ENCODE results near the gene HDAC4.

The HDAC4 gene

DNA sequence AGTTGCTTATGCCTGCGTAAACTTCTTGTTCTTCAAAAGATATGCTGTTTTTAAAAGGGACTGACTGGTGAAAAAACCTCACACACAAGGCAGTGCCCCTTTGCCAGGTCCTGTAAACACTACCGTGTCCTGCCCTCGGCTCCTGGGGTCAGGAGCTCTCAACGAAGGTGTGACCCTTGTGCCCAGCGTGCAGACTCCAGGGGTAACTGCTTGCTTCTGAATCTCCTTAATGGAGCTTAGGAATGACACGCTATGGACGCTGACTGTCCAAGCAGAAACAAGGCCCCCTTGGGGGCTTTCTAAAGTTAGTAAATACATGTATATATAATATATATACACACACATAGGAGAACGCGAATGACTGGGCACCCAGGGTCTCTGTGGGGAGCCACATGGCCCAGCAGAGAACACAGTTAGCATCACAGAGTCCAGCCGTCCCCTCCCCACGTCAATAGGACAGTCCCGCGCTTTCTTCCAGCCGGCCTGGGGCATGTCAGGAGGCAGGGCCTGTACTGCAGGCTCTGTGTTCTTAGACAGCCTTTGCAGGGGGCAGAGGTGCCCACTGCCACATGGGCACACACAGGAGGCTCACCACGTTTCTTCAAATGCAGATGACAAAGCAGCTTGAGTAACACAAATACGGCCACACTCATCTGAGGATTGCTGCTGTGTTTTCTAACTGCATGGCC, 96.1 kb downstream of the HDAC4 start:
- DNase-seq = no peak

DNA sequence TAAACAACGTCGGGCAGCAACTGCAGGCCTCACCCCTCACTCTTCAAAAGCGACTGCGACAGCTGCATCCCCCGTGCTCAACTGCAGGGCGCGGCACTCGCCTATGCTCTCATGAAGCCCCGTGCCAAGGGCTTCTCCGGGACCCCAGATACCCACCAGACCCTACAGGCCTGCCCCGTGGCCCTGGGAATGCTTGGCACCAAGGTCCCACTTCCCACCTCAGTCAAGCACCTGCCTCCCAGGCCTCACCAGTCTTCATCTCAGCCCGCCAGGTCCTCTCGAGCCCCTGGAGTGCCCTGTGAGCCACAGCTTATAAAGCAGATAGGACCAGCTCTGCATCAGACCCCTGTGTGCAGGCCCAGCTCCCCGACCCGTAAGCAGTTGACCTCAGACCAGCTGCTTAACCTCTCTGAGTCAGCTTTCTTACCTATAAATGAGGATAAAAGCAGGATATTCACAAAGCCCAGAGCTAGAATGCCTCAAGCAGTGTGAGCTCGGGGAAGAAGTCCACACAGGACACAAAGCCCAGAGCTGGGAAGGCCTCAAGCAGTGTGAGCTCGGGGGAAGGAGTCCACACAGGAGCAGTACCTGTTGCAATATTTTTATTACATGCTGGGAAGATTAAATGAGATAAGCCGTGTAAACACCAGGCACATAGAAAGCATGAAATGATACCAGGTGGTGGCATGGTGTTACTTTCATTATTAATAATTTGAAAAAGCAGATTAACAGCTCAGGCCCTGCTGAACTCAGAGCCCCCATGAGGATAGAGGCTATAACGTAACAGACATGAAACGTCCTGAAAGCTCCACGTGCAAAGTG, 96.9 kb downstream of the HDAC4 start:
- DNase-seq = peak; percentile 83

DNA sequence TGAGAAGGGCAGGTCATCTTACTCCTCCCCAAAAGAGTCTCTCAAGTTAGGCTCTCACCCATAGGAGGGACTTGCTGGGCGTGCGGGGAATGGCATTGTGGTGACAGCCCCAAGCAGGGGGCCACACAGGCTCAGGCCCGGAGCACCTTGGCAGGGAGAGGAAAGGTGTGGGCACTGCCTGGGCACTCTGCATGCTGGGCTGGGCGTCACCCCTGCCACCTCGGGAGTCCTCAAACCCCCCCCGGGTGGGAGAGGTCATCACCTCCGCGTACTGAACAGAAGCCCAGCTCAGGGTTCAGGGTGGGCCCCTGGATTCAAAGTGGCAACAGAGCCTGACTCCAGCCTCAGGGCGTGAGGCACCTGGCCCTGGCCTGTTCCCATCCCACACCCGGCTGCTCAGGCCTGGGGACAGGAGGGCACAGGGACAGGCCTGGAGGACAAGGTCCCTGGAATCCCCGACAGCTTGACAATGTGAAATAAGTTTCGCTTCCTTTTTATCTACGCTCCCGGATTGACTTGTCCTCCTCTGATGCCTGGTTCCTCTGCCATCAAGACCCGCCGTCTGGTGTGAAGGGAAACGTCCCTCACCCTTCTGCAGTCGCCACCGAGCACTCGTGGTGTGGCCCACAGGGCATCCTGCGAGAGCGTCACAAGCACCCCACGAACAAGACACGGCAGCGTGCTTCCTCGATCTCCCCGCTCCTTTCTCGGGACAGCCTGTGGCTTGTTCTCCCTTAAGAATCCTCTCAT, 97.8 kb downstream of the HDAC4 start:
- no peak for DNase-seq

DNA sequence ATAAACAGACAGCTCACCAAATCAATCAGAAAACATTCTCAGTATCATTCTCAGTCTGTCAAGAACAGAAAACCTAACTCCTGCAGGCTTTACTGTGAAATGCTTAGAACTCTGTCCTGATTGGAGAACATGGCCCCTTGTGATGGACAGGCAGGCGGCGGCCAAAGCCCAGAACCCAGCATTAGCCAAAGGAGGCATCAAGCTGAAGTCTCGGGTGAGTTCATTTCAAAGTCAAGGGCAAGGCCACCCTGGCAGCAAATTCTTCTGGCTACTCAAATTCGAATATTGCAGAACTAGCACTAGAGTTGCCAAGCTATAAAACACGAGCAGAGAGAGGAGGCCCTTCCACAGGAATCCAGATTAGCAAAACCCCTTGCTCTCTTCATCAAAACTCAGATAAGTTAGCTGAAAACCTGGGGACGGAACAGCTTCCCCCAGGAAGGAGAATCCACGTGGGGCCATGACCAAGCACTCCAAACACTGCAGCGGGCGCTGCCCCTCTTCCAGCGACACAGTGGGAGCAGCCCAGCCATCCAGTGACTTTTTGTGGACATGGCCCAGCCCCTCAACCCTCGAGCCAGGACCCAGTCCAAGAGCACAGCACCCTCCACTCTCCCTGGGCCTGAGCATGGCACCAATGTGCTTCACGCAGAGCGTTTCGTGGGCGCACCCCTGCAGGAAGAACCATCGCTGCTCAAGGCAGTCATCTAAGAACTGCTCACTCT, 98.6 kb downstream of the HDAC4 start:
- no peak for DNase-seq

DNA sequence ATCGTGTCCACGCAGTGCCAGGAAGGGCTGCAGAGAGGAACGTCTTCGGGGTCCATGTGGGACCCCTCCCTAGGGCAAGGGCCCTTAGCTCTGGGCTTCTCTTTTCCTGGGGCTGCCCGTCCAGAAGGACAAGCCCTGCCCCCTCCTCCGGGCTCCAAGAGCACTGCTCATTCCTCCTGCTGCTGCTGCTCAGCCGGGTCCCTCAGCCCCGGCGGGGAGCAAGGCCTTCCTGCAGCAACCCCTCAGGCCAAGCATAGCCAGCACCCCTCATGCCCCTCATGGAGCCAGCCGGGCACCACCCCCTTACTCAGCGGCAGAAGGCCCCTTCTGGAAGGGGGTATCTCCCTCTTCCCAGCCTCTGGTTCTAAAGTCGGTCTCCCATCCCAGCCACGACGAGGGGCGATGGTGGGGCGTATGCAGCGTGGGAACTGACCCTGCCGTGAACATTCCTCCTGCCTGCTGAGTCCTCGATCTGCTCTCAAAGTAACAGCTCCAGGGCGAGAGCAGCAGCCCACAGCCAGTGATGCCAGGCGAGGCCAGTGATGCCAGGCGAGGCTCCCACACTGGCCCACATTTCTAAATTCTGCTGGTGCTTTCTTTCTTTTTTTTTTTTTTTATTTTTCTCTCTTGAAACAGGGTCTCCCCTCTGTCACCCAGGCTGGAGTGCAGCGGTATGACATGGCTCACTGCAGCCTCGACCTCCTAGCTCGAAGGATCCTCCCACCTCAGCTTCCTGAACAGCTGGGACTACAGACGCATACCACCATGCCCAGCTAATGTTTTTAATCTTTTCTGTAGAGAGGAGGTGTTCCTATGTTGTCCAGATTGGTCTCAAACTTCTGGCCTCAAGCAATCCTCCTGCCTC, 99.7 kb downstream of the HDAC4 start:
- DNase-seq = no peak

DNA sequence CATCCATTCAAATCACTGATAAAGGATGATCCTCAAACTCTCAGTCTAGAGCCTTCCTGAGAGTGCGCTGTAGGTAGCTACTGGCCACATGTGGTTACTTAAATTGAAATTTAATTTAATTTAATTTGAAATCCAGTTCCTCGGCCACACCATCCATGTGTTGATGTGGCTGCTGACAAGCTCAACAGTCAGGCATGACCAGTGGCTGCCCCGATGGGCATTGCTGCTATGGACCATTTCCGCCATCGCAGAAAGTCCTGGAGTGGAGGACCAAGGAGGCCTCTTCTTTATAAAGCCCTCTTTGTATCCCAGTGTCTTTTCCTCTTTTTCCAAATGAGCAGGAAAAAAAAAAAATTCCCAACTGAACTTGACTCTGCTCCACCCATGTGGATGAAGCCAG, 100.6 kb downstream of the HDAC4 start:
- DNase-seq = no peak

DNA sequence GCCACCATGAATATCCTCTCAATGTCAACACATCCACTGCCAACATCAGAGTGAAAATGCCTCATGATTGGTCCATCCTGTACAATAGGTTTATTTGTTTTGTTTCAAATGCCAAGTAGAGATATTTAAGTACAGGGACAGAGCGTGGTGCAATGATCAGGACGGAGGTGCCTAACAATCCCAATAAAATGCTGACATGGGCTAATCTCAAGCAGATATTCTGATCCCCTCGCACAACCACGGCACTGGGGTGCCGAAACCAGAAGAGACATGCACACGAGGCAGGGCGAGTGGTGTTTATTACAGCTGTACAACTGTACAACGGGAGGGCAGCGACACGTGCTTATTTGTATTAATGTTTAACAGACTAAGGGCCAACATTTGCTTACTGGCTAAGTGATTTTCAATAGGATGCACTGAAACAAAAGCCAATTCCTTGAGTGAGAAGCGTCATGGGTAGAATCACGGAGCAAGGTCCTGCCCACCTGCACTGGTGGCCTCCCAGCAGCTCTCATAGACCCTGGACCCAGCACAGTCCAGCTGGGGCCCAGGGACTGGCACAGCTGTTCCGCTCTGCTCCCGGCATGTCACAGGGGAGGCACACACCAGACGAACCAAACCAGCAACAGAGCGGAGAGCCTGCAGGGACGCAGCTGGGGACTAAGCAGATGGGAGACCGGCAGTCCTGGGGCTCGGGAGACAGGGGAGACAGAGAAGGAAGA, 101.4 kb downstream of the HDAC4 start:
- no peak for DNase-seq

DNA sequence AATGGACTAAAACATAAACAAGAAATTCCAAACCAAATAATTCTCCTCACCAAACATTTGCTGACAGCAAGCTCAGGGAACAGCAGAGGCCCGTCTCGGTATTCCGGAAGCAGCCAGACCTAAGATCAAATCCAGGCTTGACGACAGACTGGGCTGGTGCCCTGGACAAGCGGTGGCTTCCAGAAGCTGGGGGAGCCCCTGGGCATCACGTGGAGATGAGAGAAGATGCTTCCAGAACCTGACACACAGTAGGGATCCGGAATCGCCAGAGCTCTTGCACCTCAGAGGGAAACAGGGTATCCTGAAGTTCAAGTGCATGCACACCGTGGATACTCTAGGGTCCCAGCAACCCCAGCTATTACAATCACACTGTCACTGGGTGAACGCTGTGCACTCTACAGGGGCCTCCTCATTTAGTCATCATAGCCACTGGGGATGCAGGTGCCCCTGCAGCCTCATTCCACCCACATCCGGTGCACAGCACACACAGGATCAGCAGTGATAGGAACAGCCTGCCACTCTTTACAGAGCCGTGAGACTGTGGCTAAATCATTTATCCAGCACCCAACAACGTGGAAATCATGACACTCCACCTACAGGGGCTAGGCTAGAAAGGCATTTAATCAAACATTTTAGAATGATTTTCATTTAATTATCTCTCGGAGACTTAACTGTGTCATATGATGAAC, 102.6 kb downstream of the HDAC4 start:
- DNase-seq = peak; percentile 80

DNA sequence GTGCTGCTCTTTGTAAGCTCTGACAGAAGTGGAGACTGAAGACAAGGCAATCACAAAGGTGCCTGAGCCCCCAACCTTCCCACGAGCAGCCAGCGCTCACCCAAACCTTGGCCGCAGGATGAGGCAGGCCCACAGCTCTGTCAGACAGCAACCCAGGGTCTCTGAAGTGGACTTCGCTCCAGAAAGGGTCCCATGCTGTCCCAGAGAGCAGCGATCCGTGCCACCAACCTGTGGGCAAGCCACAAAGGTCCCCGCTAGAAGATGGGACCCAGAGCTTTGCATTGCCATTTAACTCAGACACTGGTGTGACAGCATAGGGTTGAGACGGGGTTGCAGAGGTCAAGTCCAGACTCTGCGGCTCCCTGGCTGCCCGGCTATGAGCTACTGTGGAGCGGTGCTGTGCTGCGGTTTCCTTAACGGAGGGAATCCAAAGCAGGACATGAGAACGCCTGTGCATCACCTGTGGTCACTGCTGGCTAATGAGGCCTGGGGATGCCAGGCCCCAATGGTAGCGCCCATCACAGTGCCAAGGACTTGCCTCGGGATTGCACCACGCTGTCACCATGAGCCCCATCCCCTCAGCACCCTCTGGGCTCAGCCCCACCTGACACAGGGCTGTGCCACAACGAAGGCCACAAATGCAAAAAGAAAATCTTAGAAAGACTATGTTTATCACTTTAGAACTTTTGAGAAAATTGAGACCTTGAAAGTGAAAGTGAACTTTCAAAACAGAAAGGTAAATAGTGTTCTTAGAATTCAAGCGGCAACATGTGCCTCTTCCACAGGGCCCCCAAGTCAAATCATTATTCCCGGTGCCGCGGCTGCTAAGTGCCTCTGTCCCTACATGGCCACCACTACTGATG, 103.4 kb downstream of the HDAC4 start:
- no peak for DNase-seq

DNA sequence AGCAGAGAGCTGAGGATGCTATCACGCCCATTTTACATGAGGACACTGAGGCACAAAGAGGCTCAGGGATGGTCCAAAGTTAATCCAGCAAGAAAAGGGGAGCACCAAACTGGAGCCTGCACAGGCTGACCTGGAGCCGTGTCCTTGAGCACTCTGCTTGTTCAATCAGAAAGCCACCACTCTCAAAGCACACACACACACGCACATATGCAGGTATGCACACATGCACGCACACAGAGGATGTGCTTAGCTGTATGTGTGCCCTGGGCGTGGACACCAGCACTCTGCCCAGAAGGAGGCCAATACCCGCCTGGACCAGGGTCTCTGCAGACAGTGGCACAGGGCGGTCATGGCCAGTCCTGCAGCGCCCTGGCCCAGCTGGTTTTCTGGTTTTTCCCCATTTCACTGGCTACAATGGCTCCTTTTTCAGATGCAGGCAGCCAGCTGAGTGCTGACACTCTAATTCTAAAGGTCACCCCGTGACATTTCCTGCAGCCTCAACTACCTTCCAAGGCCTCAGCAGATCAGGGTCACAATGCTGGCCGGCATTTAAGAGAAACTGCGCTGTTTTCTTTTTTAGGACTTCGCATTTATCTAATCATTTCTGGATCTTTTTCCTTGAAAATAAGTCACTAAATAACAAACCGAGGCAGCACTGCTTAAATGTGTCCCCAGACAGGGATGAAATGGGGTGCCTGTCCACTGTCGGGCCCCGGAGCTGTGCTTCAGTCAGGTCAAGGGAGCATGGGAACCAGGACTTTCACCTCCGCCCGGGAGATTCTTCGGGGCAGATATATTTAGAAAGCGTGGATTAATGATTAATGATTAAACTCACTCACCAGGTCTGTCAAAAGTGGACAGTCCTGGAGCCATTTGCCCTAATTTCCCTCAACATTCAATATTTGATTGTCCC, 104.5 kb downstream of the HDAC4 start:
- DNase-seq = no peak

DNA sequence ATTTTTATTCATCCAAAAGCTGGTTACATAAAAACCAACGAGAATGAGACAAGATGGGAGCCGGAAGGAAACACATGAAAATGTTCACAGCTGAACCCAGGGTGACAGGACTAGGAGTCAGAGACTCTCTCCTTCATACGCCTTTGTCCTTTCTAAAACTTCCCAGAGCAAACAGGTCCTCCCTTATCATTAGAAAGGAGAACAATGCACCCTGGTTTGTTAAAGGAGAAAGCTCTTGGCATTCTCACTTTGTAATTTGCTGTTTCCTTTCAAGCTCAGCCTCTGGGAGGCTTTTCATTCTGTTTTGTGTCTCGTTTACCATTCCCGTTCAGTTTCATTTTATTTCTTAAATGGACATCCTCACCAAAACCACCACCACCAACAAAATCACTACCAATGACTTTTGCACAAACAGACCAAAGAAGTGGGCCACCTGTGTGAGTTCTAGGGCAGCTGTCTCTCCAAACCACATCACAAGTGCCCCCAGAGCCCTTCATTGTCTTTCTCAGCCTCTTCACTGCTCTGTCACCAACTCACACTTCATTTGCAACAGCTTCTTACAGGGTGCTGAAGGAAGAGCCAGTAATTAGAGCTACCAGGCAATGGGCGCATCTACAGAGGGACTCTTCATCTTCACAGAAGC, 105.3 kb downstream of the HDAC4 start:
- DNase-seq = no peak

DNA sequence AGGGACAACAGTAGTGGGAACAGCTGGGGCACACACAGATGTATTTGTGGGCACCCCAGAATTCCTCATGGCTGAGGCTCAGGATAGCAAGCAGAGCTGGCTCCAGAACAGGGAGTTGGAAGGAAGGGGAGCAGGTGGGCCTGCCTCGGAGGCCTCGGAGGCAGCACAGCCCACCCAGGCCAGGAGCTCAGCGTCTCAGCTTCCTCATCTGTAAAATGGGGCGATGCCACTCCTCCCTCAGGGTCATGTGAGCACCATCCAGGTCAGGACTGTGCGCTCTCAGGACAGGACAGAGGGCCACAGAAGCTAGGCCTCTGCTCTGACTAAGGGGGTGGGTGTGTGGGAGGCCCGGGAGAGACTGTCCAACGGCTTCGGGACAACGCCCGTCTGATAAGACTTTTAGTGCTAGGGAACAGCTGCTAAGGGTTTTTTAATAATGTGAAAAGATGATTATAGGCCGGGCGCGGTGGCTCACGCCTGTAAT, 106.2 kb downstream of the HDAC4 start:
- no peak for DNase-seq

DNA sequence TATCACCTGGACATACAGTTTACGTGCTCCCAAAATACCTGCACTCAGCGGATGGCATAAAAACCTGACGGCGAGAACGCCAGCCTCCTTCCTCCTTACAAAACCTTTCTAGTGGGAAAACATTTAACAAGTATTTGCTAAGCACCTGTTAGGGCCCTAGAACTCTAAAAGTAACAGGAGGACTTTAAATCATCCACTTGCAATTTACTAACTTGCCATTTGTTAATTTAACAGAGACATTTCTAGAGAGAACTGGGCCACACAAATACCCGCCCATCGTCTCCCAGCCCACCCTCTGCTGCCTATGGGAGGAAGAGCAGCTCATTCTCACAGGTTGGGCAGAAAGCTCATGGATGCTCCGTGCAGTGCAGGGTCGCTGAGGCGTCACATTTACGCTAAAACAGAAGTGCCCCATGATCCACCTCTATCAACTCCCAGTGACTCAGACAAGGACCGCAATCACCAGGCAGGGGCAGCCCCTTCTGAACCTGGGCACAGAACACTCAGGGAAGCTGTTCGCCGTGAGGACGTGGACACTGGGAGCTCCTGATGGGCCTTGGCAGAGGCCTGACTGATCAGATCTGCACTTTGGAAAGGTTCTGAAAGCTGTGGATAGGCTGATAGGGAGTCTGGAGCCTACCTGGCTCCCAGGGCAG, 106.9 kb downstream of the HDAC4 start:
- peak; percentile 78 for DNase-seq

DNA sequence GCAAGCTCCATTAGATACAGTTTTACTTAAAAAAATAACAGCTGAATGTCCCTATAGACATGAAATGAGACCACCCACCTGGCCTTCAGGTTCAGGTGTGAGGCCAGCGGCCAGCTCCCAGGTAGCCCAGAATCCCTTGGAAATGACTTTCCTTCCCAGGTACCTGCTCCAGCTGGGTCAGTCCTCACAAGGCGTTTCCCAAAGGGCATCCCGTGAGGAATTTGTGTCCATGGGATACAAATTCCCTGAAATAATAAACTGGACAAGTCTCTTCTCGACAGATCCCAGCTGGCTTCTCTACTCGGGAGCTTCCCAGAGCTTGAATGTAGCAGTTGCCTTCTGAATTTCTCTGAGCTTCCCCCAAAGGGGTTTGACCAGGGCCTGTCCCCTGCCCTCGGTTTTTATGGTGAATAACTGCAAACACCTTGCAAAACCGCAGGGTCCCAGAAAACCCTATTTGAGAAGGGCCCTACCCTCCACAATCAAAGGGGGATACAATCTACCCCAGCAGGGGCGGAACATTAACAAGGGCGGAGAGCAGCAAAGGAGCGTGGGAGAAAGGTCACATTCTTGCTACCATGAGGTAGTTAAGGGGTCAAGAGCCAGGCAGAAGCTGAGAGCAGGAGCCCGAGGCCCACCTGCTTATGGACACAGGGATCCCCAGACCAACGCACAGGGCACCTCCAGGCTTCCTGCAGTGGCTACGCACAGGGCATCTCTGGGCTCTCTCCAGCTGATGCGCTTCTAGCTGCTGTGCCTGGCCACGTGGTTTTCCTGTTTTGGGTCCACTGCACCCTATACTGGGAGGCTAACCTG, 107.7 kb downstream of the HDAC4 start:
- no peak for DNase-seq

DNA sequence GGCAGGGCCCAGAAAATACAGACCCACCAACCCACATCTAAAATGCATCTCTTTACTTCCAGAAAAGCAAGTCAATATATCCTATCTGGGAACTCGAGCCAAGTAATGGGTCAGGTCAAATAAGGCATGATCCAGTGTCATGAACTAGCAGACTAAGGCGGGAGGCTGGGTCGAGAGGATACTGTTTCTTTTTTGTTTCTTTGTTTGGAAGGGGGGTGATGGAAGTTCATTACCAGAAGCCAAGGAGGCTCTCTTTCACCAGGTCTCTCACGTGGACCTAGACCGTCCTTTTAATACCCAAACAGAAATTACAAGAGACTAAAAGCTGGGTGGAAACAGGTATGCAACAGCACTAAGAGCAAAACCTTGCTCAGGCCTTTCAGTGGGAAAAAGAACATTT, 108.3 kb downstream of the HDAC4 start:
- DNase-seq = no peak

All from activated CD4-positive, alpha-beta T cell treated with anti-CD3 and anti-CD28 coated beads, Interleukin-10, Interleukin-2, amounts not matched to agents 100 ng/mL and 50 ng/mL, durations not matched to agents 16 hours and 8 hours (primary cell).